Measurements from ENCODE around the gene ZC3HAV1L.

Gene ZC3HAV1L

DNA sequence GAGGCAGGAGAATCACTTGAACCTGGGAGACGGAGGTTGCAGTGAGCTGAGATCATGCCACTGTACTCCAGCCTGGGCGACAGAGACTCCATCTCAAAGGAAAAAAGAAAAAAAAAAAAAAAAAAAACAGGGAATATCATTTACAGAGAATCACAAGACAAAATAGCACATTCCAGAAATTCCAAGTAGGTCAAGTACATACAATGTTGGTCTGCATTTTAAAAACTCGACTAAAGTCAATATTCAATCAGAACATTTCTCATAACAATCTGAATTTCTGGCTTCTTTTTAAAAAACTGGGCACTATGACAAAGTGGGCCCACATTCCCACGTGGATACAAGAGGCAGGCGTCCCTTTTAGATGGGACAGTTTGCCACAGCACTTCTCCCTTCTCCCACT is 12.8 kb downstream of the ZC3HAV1L start:
- TF ChIP-seq, protein P1, sequence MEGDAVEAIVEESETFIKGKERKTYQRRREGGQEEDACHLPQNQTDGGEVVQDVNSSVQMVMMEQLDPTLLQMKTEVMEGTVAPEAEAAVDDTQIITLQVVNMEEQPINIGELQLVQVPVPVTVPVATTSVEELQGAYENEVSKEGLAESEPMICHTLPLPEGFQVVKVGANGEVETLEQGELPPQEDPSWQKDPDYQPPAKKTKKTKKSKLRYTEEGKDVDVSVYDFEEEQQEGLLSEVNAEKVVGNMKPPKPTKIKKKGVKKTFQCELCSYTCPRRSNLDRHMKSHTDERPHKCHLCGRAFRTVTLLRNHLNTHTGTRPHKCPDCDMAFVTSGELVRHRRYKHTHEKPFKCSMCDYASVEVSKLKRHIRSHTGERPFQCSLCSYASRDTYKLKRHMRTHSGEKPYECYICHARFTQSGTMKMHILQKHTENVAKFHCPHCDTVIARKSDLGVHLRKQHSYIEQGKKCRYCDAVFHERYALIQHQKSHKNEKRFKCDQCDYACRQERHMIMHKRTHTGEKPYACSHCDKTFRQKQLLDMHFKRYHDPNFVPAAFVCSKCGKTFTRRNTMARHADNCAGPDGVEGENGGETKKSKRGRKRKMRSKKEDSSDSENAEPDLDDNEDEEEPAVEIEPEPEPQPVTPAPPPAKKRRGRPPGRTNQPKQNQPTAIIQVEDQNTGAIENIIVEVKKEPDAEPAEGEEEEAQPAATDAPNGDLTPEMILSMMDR (IDR thresholded peaks at IDR 0.05), result no peak

DNA sequence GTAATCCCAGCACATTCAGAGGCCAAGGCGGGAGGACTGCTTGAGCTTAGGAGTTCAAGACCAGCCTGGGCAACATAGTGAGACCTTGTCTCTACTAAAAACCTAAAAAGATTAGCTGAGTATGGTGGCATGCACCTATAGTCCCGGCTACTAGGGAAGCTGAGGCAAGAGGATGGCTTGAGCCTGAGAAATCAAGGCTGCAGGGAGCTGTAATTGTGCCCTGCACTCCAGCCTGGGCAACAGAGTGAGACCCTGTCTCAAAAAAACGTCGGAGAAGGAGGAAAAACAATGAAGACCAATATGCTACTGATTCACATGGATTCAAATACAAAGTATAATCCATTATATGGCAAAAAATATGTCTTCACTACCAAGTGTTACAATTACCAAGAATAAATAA is 13.6 kb downstream of the ZC3HAV1L start:
- TF ChIP-seq, protein P1 (IDR thresholded peaks at IDR 0.05), result no peak

DNA sequence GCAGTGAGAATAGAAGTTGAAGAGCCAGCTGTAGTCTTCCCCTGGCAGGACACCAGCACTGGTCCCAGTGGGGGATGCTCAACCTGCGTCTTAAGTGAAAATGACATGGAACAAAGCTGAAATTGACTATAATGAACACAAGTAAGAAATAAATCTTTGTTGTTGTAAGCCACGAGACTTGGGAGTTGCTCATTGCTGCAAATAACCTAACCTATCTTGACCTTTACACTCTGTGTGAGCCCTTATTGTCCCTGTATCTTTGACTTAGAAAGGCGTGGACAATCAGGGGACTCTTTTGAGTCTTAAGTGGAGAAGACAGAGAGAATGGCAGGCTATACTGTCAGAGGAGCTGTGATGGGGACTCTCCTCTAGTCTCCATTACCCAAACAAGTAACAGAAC is 16.9 kb downstream of the ZC3HAV1L start:
- TF ChIP-seq, protein P1 (IDR thresholded peaks at IDR 0.05), result no peak

DNA sequence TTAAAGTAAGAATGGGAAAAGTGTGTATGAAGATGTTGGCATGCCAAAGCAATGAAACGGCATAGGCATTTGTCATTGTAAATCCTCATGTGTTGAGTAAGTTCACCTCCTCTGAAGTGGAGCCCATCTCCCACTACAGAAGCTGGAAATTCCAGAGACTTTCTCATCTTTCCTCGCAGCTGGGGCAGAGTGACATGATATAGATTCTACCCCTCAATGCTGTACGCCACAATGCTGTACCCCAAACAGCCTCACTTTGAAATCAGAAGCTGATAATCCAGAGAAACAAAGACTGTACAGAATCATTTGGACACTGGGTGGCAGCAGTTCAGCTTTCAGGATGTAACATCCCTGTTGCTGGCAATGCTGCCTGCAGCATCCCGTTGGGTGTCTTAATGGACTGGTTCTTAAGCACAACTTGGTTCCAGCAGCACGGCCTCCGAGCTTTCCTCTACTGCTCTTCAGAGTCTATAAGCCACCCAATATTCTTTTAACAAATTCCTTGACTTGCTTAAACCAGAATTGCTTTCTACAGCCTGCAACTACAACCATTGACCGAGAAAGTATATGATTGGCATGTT is 18.8 kb downstream of the ZC3HAV1L start:
- TF ChIP-seq, protein P1 (IDR thresholded peaks at IDR 0.05), result peak; percentile 80

DNA sequence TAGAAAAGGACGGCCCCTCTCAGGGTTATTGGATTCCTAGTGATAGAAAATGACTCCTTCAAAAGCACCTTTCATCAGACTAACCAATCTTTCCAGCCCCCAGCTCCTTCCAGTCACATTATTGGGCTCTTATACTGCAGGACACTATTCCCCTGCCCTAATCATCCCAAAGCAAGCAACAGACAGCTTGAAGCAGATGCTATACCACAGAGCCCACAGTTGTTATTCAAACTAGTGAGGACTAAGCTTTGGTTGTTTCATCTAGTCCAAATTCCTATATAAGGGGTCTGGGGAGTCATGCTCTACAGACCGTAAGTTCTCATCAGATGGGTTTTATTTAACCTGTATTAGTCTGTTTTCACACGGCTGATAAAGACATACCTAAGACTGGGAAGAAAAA is 24.5 kb downstream of the ZC3HAV1L start:
- TF ChIP-seq, protein P1 (IDR thresholded peaks at IDR 0.05), result no peak

DNA sequence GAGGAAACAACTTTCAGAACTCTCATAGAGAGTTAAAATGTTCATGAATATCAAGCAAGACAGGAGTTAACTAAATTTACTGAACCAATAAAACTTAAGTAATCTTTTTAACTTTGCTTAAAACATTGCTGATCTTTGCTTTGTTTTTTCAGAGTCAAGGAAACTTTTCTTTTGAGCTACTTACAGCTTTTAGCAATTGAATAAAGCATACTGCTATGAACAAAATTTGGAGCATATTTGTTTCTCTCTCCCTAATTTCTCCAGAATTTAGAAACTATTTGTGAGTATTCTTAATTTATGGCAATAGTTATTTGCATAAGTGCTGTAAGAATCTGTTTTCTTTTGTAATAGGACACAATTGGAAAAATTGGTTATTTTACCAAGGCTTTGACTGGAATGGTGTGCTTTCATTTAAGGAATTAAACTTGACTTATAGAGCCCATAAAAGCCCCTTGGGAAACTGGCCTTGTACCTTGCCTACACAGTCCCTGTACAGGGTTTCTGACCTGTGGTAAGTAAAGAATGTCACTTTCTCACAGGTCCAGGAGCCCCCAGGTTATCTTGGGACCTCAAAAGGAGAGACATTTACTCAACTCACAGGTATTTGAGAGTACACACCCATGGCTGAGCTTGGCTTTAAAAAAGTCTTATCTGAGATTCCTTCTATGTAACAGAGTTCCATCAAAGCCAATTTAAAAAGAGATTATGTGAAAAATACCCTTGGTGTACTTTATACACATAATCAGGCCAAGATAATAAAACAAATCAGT is 31.3 kb downstream of the ZC3HAV1L start:
- TF ChIP-seq, protein P1 (IDR thresholded peaks at IDR 0.05), result no peak

DNA sequence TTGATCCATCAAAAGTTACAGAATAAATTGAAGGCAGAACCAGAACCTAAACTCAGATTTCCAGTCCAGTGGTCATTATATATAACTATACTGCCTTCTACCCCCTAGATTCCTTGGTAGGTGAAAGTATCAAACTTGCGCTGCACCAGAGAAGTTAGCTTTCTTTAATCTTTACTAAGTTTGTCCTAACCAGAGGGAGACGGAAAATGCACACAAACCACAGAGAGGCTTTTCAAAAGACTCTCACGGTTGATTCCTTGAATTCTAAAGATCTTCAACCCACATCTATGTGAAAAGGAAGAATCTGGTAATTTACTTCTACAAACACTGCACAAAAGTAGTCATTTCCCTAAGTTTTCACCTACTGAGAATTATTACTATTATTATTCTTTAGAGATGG is 36.4 kb downstream of the ZC3HAV1L start:
- TF ChIP-seq, protein P1 (IDR thresholded peaks at IDR 0.05), result no peak
